ENCODE data around the gene STXBP5. TPM values are rescaled to one million over a fixed set of nuclear protein-coding genes. Genes with fewer than 3 reads are reported as not detected.

Gene STXBP5
- polyA plus RNA-seq, 1 donor (not counting 4 experiments of a cell fraction or from before 2014, with no cell fraction given): 19.4 TPM

- H3K4me2 ChIP-seq (ENCODE audit: control insufficient read depth, extremely low read depth, insufficient read depth, low read depth, low read length): no peak overlapping the region
- no peak for FAIRE-seq
- dilution Hi-C loops (cut with MboI; ENCODE audit: extremely low pct_ligation_motif_present, low sequenced_read_pairs): no loop called here
Observed at GRCh38 chr6:147192278-147192911, 11.8 kb upstream of the STXBP5 start.

GRCh38 chr6:147194652-147195411, 9.4 kb upstream of the STXBP5 start:
- no peaks in the 10 kb centered on the region for H3K4me1 ChIP-seq (ENCODE audit: control insufficient read depth, extremely low read depth, insufficient read depth, low read length)
- no peak for DNase-seq (ENCODE audit: low read depth, low spot score)
- H3K4me2 ChIP-seq (ENCODE audit: control insufficient read depth, extremely low read depth, insufficient read depth, low read depth, low read length): no peak overlapping the region
- H3K9ac ChIP-seq (ENCODE audit: control insufficient read depth, extremely low read depth, insufficient read depth, low read length): no peak overlapping the region
- H2AFZ ChIP-seq (ENCODE audit: control insufficient read depth, low read length): no peak overlapping the region
- no peaks in the 10 kb centered on the region for H3K27me3 ChIP-seq (ENCODE audit: control insufficient read depth, extremely low read depth, insufficient read depth, low read length)
- no peaks in the 10 kb centered on the region for H4K20me1 ChIP-seq (ENCODE audit: control insufficient read depth, extremely low read depth, insufficient read depth, low read length)
- no peaks in the 10 kb centered on the region for H3K9me3 ChIP-seq (ENCODE audit: control insufficient read depth, low read depth, low read length)
- FAIRE-seq: no peak
- dilution Hi-C loops (cut with MboI; ENCODE audit: extremely low pct_ligation_motif_present, low sequenced_read_pairs): no loop called here
- no peaks in the 10 kb centered on the region for H3K79me2 ChIP-seq (ENCODE audit: control insufficient read depth, insufficient read depth, low read length)
- TF ChIP-seq, protein P1, sequence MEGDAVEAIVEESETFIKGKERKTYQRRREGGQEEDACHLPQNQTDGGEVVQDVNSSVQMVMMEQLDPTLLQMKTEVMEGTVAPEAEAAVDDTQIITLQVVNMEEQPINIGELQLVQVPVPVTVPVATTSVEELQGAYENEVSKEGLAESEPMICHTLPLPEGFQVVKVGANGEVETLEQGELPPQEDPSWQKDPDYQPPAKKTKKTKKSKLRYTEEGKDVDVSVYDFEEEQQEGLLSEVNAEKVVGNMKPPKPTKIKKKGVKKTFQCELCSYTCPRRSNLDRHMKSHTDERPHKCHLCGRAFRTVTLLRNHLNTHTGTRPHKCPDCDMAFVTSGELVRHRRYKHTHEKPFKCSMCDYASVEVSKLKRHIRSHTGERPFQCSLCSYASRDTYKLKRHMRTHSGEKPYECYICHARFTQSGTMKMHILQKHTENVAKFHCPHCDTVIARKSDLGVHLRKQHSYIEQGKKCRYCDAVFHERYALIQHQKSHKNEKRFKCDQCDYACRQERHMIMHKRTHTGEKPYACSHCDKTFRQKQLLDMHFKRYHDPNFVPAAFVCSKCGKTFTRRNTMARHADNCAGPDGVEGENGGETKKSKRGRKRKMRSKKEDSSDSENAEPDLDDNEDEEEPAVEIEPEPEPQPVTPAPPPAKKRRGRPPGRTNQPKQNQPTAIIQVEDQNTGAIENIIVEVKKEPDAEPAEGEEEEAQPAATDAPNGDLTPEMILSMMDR (optimal IDR thresholded peaks at IDR 0.05 in 1 of 3, IDR thresholded peaks at IDR 0.05 in 1 of 3, conservative IDR thresholded peaks at IDR 0.05 in 1 of 3; ENCODE audit: extremely low read depth in 1 of 3, insufficient read depth in 2 of 3, low read length in 3 of 3): no peak
- TF ChIP-seq EZH2 (IDR thresholded peaks at IDR 0.05; ENCODE audit: low read length): no peak
- H3K4me3 ChIP-seq (ENCODE audit: control insufficient read depth in 2 of 3, extremely low read depth in 1 of 3, insufficient read depth in 2 of 3, low read depth in 1 of 3, low read length in 3 of 3): no peak overlapping the region
- no peak overlapping the region for H3K27ac ChIP-seq (ENCODE audit: control insufficient read depth, insufficient read depth, low read length)
- no peaks in the 10 kb centered on the region for H3K9me1 ChIP-seq (ENCODE audit: control insufficient read depth, extremely low read depth, insufficient read depth, low read length)
- H3K36me3 ChIP-seq (ENCODE audit: control insufficient read depth in 2 of 2, extremely low read depth in 1 of 2, insufficient read depth in 2 of 2, low read length in 2 of 2): no peaks in the 10 kb centered on the region

More at GRCh38 chr6:147192278-147192911, 11.8 kb upstream of the STXBP5 start:
- Histone ChIP-seq H3K36me3 (ENCODE audit: control insufficient read depth in 2 of 2, extremely low read depth in 1 of 2, insufficient read depth in 2 of 2, low read length in 2 of 2) (no peaks in the 10 kb centered on the region), H2AFZ (ENCODE audit: control insufficient read depth, low read length) (no peak overlapping the region), H3K27me3 (ENCODE audit: control insufficient read depth, extremely low read depth, insufficient read depth, low read length) (no peaks in the 10 kb centered on the region), H3K9ac (ENCODE audit: control insufficient read depth, extremely low read depth, insufficient read depth, low read length) (no peak overlapping the region), H3K9me1 (ENCODE audit: control insufficient read depth, extremely low read depth, insufficient read depth, low read length) (no peaks in the 10 kb centered on the region), H3K9me3 (ENCODE audit: control insufficient read depth, low read depth, low read length) (no peaks in the 10 kb centered on the region), H4K20me1 (ENCODE audit: control insufficient read depth, extremely low read depth, insufficient read depth, low read length) (no peaks in the 10 kb centered on the region), H3K4me3 (ENCODE audit: control insufficient read depth in 2 of 3, extremely low read depth in 1 of 3, insufficient read depth in 2 of 3, low read depth in 1 of 3, low read length in 3 of 3) (no peak overlapping the region), H3K79me2 (ENCODE audit: control insufficient read depth, insufficient read depth, low read length) (no peaks in the 10 kb centered on the region), H3K27ac (ENCODE audit: control insufficient read depth, insufficient read depth, low read length) (no peak overlapping the region), H3K4me1 (ENCODE audit: control insufficient read depth, extremely low read depth, insufficient read depth, low read length) (no peaks in the 10 kb centered on the region)
- DNase-seq (ENCODE audit: low read depth, low spot score): no peak
- no peak for TF ChIP-seq EZH2 (IDR thresholded peaks at IDR 0.05; ENCODE audit: low read length)
- TF ChIP-seq, protein P1 (optimal IDR thresholded peaks at IDR 0.05 in 1 of 3, IDR thresholded peaks at IDR 0.05 in 1 of 3, conservative IDR thresholded peaks at IDR 0.05 in 1 of 3; ENCODE audit: extremely low read depth in 1 of 3, insufficient read depth in 2 of 3, low read length in 3 of 3): no peak
